Colonic mucosa (tissue), 4 donors: Measurements from ENCODE around the gene SLC8A1. TPM values are rescaled to one million over a fixed set of nuclear protein-coding genes. Genes with fewer than 3 reads are reported as not detected.

Source experiments
- DNase-seq: peaks from one replicate; pipeline ENCODE4 v3.0.0-alpha.2; 2020
- H3K27ac ChIP-seq: fragments of 200-600 bp; one replicate; pipeline ENCODE4 v1.8.0; 2021
- H3K27me3 ChIP-seq: fragments of 200-600 bp; one replicate; pipeline ENCODE4 v1.8.0; 2021
- H3K36me3 ChIP-seq: fragments of 200-600 bp; one replicate; pipeline ENCODE4 v1.8.0; 2021
- H3K4me1 ChIP-seq: fragments of 200-600 bp; one replicate; pipeline ENCODE4 v1.8.0; 2021; ENCODE audit warnings: mild to moderate bottlenecking
- H3K4me3 ChIP-seq: fragments of 200-600 bp; one replicate; pipeline ENCODE4 v1.8.0; 2021
- H3K9ac ChIP-seq, 2 donors: one replicate each; pipeline ENCODE4 v1.7.0; 2013; ENCODE audit warnings: control low read depth in 2 of 2, low read depth in 2 of 2, low read length in 2 of 2
- H3K9me3 ChIP-seq: fragments of 200-600 bp; one replicate; pipeline ENCODE4 v1.8.0; 2021
- intact Hi-C: fragments of 100-400 bp; cut with DNase I; formaldehyde crosslinking; loops from one replicate; pipeline ENCODE4 v1.14.1; 2022
- total RNA-seq, 2 donors: library from RNA; stranded (reverse); fragmentation: NEBNext Ultra II Directional in 1 of 2; extraction: Animal tissue kit (Norgen Biotek cat#: 25700) in 1 of 2; gene quantifications; one replicate each; pipeline ENCODE4 v1.2.1, GENCODE V29; 2021
- TF ChIP-seq, protein P1 (sequence below): fragments of 200-600 bp; IDR thresholded peaks from one replicate; pipeline ENCODE4 v1.8.0; 2022; ENCODE audit warnings: antibody characterized with exemption, mild to moderate bottlenecking
- donor health status: healthy.
- donor health status: DM: no; HTN: no; CAD: no.
- donor health status: DM: no; HTN: no; CAD: no.

Gene SLC8A1
- total RNA-seq, 2 donors from 2014 or later = 4.1 to 25.5 TPM

DNA sequence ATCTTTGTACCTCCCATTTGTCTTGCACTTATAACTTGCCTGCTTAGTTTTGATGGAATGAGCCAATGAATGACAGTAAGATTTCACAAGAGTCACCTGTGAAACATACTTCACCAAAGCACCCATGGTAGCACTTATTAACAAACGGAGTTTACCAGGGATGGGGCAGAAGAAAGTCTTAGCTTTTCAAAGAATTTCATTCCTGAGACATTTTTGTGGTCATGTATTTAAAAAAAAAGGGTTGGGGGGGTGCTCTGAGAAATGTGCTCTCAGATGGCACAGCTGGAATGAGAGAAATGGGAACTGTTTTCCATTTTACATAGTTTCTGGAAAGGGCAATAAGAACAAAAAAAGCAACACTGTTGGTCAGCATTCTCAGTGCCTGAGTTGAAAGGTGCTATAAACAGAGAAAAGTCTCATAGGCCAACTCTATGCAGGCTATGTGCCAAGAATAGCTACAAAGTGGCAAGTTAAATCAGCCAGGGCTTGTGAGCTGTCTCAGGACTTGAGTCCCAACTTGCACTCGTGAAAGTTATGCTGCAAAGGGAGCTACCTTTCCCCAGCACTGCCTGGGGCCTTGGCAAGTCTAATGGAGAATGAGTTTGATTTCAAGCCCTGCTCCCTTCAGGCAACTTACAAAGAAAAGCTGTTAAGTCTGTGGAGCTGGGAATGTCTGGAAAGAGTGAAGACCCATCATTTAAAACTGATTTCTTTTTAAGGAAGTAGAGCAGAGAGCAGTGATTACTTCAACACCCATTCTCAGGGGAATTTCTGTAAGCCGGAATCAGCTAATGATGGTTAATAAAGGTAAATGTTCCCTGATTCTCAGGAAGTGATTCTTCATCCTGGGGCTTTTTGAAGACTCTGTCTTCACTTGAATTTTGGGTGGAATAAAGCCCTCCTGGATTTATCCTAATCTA lies 170.6 kb downstream of the SLC8A1 start:
- TF ChIP-seq, protein P1, sequence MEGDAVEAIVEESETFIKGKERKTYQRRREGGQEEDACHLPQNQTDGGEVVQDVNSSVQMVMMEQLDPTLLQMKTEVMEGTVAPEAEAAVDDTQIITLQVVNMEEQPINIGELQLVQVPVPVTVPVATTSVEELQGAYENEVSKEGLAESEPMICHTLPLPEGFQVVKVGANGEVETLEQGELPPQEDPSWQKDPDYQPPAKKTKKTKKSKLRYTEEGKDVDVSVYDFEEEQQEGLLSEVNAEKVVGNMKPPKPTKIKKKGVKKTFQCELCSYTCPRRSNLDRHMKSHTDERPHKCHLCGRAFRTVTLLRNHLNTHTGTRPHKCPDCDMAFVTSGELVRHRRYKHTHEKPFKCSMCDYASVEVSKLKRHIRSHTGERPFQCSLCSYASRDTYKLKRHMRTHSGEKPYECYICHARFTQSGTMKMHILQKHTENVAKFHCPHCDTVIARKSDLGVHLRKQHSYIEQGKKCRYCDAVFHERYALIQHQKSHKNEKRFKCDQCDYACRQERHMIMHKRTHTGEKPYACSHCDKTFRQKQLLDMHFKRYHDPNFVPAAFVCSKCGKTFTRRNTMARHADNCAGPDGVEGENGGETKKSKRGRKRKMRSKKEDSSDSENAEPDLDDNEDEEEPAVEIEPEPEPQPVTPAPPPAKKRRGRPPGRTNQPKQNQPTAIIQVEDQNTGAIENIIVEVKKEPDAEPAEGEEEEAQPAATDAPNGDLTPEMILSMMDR = no peak
- H3K4me3 ChIP-seq = no peak overlapping the region
- no peaks in the 10 kb centered on the region for H3K36me3 ChIP-seq
- no peak overlapping the region for H3K9ac ChIP-seq
- intact Hi-C loops = no loop called here
- H3K27ac ChIP-seq = no peak overlapping the region
- no peaks in the 10 kb centered on the region for H3K27me3 ChIP-seq
- H3K4me1 ChIP-seq = no peaks in the 10 kb centered on the region
- DNase-seq = no peak
- no peaks in the 10 kb centered on the region for H3K9me3 ChIP-seq

DNA sequence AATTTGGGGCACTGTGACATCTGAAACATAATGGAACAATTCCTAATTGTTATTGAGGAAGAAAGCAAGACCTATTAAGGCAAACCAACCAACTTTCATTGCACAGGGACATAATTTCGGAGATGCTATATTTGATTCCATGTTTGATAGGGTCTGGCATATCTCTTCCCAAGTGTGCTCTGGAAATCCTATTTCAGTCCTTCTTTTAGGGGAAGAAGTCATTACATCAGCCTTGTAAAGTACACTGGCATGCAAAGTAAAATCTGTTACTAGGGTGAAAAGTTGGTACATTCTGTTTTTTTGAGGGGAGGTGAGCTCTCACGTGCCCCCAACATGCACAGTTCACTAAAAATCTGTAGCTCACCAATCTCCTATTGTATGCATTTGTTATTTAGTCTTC lies 172.4 kb downstream of the SLC8A1 start:
- H3K4me3 ChIP-seq = no peak overlapping the region
- H3K4me1 ChIP-seq = no peaks in the 10 kb centered on the region
- H3K27ac ChIP-seq = no peak overlapping the region

DNA sequence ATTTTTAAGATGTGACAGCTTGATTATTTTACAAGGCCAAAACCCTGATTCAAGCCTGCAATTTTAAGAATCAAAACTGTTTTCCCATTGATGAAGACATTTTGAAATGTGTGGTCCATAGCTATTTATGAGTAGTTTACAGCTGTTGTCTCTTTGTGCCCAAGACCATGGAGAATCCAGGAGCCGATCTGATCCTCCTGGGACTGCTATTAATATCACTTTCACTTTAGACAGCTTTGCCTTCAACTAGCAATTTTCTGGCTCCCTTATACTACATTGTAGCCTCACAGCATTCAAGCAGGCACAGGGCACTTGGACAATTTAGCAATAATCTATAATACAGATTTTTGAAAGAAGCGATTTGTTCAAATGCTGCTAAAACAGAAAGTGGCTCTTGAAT lies 172.9 kb downstream of the SLC8A1 start:
- no peak for DNase-seq
- H3K4me1 ChIP-seq = no peaks in the 10 kb centered on the region
- no peak overlapping the region for H3K9ac ChIP-seq

More for the DNA sequence above, 172.4 kb downstream of the SLC8A1 start:
- intact Hi-C loops = no loop called here
- TF ChIP-seq, protein P1 = no peak
- Histone ChIP-seq H3K36me3 (no peaks in the 10 kb centered on the region), H3K27me3 (no peaks in the 10 kb centered on the region), H3K9ac (no peak overlapping the region), H3K9me3 (no peaks in the 10 kb centered on the region)
- no peak for DNase-seq

DNA sequence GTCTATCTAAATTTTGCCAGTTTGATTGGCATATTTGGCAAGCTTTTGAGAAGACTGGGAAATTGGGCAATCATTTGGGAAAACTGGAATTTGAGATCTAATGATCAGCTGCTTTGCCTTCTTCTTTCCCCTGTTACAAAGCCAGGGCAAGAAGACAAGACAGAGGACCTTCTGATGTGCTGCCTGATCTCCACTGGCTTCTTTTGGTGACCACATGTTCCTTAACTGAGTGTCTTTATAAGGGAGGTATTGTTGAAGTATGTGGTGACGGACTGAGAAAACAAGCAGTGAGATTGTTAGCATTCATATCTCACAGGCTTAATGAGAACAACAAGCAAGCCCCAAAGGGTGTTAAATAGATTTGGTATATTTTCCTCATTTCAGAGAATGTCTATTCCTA lies 175.8 kb downstream of the SLC8A1 start:
- Histone ChIP-seq H3K4me1 (no peaks in the 10 kb centered on the region), H3K36me3 (no peaks in the 10 kb centered on the region), H3K27ac (no peak overlapping the region), H3K4me3 (no peak overlapping the region), H3K9me3 (no peaks in the 10 kb centered on the region), H3K27me3 (no peaks in the 10 kb centered on the region), H3K9ac (no peak overlapping the region)
- no peak for DNase-seq
- intact Hi-C loops = no loop called here
- TF ChIP-seq, protein P1 = no peak

More for the DNA sequence above, 172.9 kb downstream of the SLC8A1 start:
- H3K4me3 ChIP-seq = no peak overlapping the region
- no peaks in the 10 kb centered on the region for H3K27me3 ChIP-seq
- no peaks in the 10 kb centered on the region for H3K36me3 ChIP-seq
- TF ChIP-seq, protein P1 = no peak
- intact Hi-C loops = no loop called here
- no peak overlapping the region for H3K27ac ChIP-seq
- no peaks in the 10 kb centered on the region for H3K9me3 ChIP-seq

DNA sequence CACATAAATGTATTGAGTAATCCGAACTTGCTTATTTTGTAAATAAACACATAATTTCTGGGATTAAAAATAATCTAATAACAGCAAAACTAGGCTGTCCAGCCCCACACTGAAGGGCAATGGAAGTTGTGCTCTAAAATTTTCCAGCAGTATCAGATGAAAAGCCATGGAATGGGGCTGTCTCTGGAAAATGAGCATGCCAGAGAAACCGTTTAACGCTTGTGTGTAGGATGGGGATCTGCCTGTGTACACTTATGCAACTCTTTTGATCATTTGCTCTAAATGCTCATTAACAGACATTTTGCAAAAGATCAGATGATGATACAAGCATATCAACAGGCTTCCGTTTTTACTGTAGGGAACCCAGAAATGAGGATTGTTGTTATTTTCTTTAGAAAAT lies 177.6 kb downstream of the SLC8A1 start:
- Histone ChIP-seq H3K4me1 (no peaks in the 10 kb centered on the region), H3K9ac (no peak overlapping the region), H3K36me3 (no peaks in the 10 kb centered on the region), H3K27ac (no peak overlapping the region), H3K27me3 (no peaks in the 10 kb centered on the region), H3K4me3 (no peak overlapping the region), H3K9me3 (no peaks in the 10 kb centered on the region)
- intact Hi-C loops = no loop called here
- DNase-seq = no peak
- TF ChIP-seq, protein P1 = no peak
